GM12878 (cell line): ENCODE data around the gene OR13C2. TPM values are rescaled to one million over a fixed set of nuclear protein-coding genes. Genes with fewer than 3 reads are reported as not detected.

Experiments
- ATAC-seq: fragments of 200-7000 bp; cut with Tn5 transposase; 3 replicates; pipeline ENCODE4 v1.9.1; 2020; ENCODE audit warnings: mild to moderate bottlenecking, moderate library complexity
- BruUV-seq: library from RNA; stranded (reverse); fragments of 400-500 nt; replicated peaks from 2 replicates; lab custom pipeline; 2021; lab: Mats Ljungman, UMichigan
- CTCF ChIA-PET: fragments of 300-600 bp; sonication (Branson Sonifier 250); formaldehyde crosslinking; extraction: SDS; loops from one replicate; lab custom pipeline; 2021; ENCODE audit warnings: inconsistent platforms; lab: Yijun Ruan, JAX
- POLR2A ChIA-PET: fragments of 350-600 bp; formaldehyde crosslinking; extraction: SDS; loops from one replicate; lab custom pipeline; 2021; ENCODE audit warnings: inconsistent platforms; lab: Charles Lee
- RAD21 ChIA-PET: fragments of 300-600 bp; sonication (Branson Sonifier 250); formaldehyde crosslinking; loops from one replicate; lab custom pipeline; 2023; ENCODE audit warnings: antibody characterized with exemption; ENCODE audit not compliant: unreplicated experiment; lab: Charles Lee
- SMC1A ChIA-PET: fragments of 300-600 bp; sonication (Branson Sonifier 250); formaldehyde crosslinking; loops from one replicate; lab custom pipeline; 2023; ENCODE audit not compliant: unreplicated experiment, uncharacterized antibody; lab: Charles Lee
- DNase-seq: peaks from one replicate; pipeline ENCODE4 v3.0.0-alpha.2; 2011; ENCODE audit warnings: low read depth, low spot score
- FAIRE-seq: peaks from 3 replicates; lab custom pipeline; 2011; peaks lifted over from hg19 to GRCh38; lab: Jason Lieb, UNC
- H2AFZ ChIP-seq: 2 replicates; pipeline ENCODE4 v1.6.0; 2011; ENCODE audit warnings: low read depth, low read length, control low read depth; ENCODE audit not compliant: control insufficient read depth
- H3K27ac ChIP-seq: 2 replicates; pipeline ENCODE4 v1.5.1; 2011; ENCODE audit warnings: control low read depth; ENCODE audit not compliant: control insufficient read depth, insufficient read depth
- H3K27me3 ChIP-seq, 2 experiments: replicated peaks in 1 of 2; 2 replicates each; pipeline versions ENCODE4 v1.6.0 to v1.6.1; 2011; ENCODE audit warnings: low read length in 1 of 2; ENCODE audit not compliant: control insufficient read depth in 2 of 2, insufficient read depth in 2 of 2
- H3K36me3 ChIP-seq, 2 experiments: 2 replicates each; pipeline ENCODE4 v1.5.1; 2011; ENCODE audit warnings: low read length in 1 of 2; ENCODE audit not compliant: control insufficient read depth in 2 of 2, insufficient read depth in 2 of 2
- H3K4me1 ChIP-seq: 2 replicates; pipeline ENCODE4 v1.6.1; 2011; ENCODE audit warnings: mild to moderate bottlenecking, low read length, moderate library complexity, mixed read lengths; ENCODE audit not compliant: control insufficient read depth, insufficient read depth
- H3K4me2 ChIP-seq: 2 replicates; pipeline ENCODE4 v1.6.0; 2011; ENCODE audit warnings: control low read depth; ENCODE audit not compliant: control insufficient read depth, insufficient read depth
- H3K4me3 ChIP-seq: fragments of 200-600 bp; sonication (generic); 2 replicates; pipeline ENCODE4 v1.5.1; 2016
- H3K79me2 ChIP-seq: 2 replicates; pipeline ENCODE4 v1.6.0; 2011; ENCODE audit warnings: low read length; ENCODE audit not compliant: control insufficient read depth, insufficient read depth
- H3K9ac ChIP-seq: 2 replicates; pipeline ENCODE4 v1.8.0; 2011; ENCODE audit warnings: low read length, control low read depth, mixed read lengths; ENCODE audit not compliant: control insufficient read depth, insufficient read depth
- H3K9me3 ChIP-seq: replicated peaks from 3 replicates; pipeline ENCODE4 v1.5.1; 2011; ENCODE audit warnings: mild to moderate bottlenecking, low read length; ENCODE audit not compliant: control insufficient read depth, insufficient read depth
- H4K20me1 ChIP-seq: 2 replicates; pipeline ENCODE4 v1.6.0; 2011; ENCODE audit not compliant: control insufficient read depth, insufficient read depth
- ATF7 ChIP-seq: fragments of 450-650 bp; IDR thresholded peaks from 2 replicates; pipeline ENCODE4 v1.6.1; 2016; ENCODE audit warnings: low read depth, mild to moderate bottlenecking
- CBFB ChIP-seq: IDR thresholded peaks from 2 replicates; pipeline ENCODE4 v1.6.1; 2016; ENCODE audit warnings: antibody characterized with exemption, low read depth
- CBX3 ChIP-seq: fragments of 200-600 bp; sonication (generic); IDR thresholded peaks from 2 replicates; pipeline ENCODE4 v1.6.1; 2016; ENCODE audit warnings: low read depth, borderline replicate concordance
- EGR1 ChIP-seq, 2 experiments: IDR thresholded peaks; 1 replicate in 1 of 2; 2 replicates in 1 of 2; pipeline ENCODE4 v1.6.1; 2011 to 2012; ENCODE audit warnings: low read depth in 2 of 2, low read length in 2 of 2, borderline replicate concordance in 1 of 2, mild to moderate bottlenecking in 1 of 2, moderate library complexity in 1 of 2
- HCFC1 ChIP-seq: fragments of 150-350 bp; IDR thresholded peaks from 2 replicates; pipeline ENCODE4 v1.6.1; 2014; ENCODE audit warnings: low read length
- JUND ChIP-seq: IDR thresholded peaks from 2 replicates; pipeline ENCODE4 v1.6.1; 2012; ENCODE audit warnings: low read depth, mild to moderate bottlenecking, low read length, improper control_type of control experiment, moderate library complexity
- KAT2A ChIP-seq: conservative IDR thresholded peaks from 2 replicates; pipeline ENCODE4 v1.6.1; 2011; ENCODE audit warnings: low read depth, low read length; ENCODE audit not compliant: control insufficient read depth
- MTA2 ChIP-seq: fragments of 450-650 bp; IDR thresholded peaks from 2 replicates; pipeline ENCODE4 v1.6.1; 2016; ENCODE audit warnings: low read depth, mild to moderate bottlenecking, moderate library complexity
- NR2F1 ChIP-seq: fragments of 450-650 bp; conservative IDR thresholded peaks from 2 replicates; pipeline ENCODE4 v1.6.1; 2017; ENCODE audit warnings: mild to moderate bottlenecking
- POLR2A ChIP-seq: IDR thresholded peaks from 2 replicates; pipeline ENCODE4 v1.6.1; 2011; ENCODE audit warnings: low read depth, mild to moderate bottlenecking, low read length
- POU2F2 ChIP-seq: IDR thresholded peaks from 3 replicates; pipeline ENCODE4 v1.6.1; 2011; ENCODE audit warnings: low read depth, mild to moderate bottlenecking, low read length, borderline replicate concordance
- RBBP5 ChIP-seq: fragments of 200-600 bp; sonication (generic); conservative IDR thresholded peaks from 2 replicates; pipeline ENCODE4 v1.6.1; 2016
- TBL1XR1 ChIP-seq: IDR thresholded peaks from 2 replicates; pipeline ENCODE4 v1.6.1; 2012; ENCODE audit warnings: low read depth, low read length, improper control_type of control experiment
- YBX1 ChIP-seq: fragments of 450-650 bp; IDR thresholded peaks from 2 replicates; pipeline ENCODE4 v1.6.1; 2016; ENCODE audit warnings: antibody characterized with exemption
- WGBS: methylation state at CpG from one replicate; pipeline ENCODE4 v1.1.6; 2016; ENCODE audit warnings: low lambda C conversion rate; ENCODE audit not compliant: insufficient replicate concordance, insufficient coverage; ENCODE audit errors: missing lambda C conversion rate; 5-methylcytosine and 5-hydroxymethylcytosine counted together
- in situ Hi-C: fragments of 300-500 bp; cut with MboI; formaldehyde crosslinking; loops from 9 replicates; pipeline ENCODE4 v1.14.3; 2018; ENCODE audit warnings: mixed read lengths
- intact Hi-C: fragments of 100-400 bp; cut with micrococcal nuclease; formaldehyde crosslinking; loops from one replicate; pipeline ENCODE4 v1.14.2; 2022; ENCODE audit not compliant: unreplicated experiment
- polyA plus RNA-seq, 11 experiments: library from polyadenylated mRNA; depleted of rRNA in 4 of 11; unstranded in 6 of 11; stranded (reverse) in 5 of 11; fragments of >200 nt; fragmentation: Nextera tagmentation in 4 of 11; fragmentation: Illumina TruSeq in 1 of 11; extraction: Ambion mirVana in 4 of 11; extraction: Trizol in 1 of 11; gene quantifications; 1 replicate in 1 of 11; 2 replicates in 10 of 11; pipeline versions ENCODE4 v1.2.1 to v1.2.3, GENCODE V29; 2011 to 2016; ENCODE audit warnings: inconsistent platforms in 2 of 11, missing spikeins in 2 of 11, low read depth in 1 of 11
- total RNA-seq, 4 experiments: library from RNA; depleted of rRNA in 3 of 4; stranded (reverse); fragments of >200 nt in 3 of 4; fragmentation: Illumina TruSeq in 1 of 4; extraction: Trizol in 1 of 4; gene quantifications; 2 replicates each; pipeline versions ENCODE4 v1.2.1 to v1.2.3, GENCODE V29; 2013 to 2021
- TF ChIP-seq, protein P1 (sequence below): IDR thresholded peaks from 2 replicates; pipeline ENCODE4 v1.6.1; 2011; ENCODE audit warnings: borderline replicate concordance, low read depth, mild to moderate bottlenecking, moderate library complexity, mixed read lengths, low read length; ENCODE audit not compliant: insufficient read depth; ENCODE audit errors: extremely low read length
- TF ChIP-seq, protein P2 (sequence below): fragments of 450-650 bp; conservative IDR thresholded peaks from 2 replicates; pipeline ENCODE4 v1.6.1; 2017; ENCODE audit warnings: mild to moderate bottlenecking, moderate library complexity

Gene OR13C2
- total and polyA plus RNA-seq, 10 of the 15 experiments (the other 5 are each of a cell fraction or from before 2014, with no cell fraction given) = 0.11 TPM; not detected in 9

GRCh38 chr9:104606152-104606551, 725 bp upstream of the OR13C2 start:
- ChIA-PET CTCF (interaction anchor here (0.9 kb wide), 1 partner anchor 508 kb away, joined by 3 read pairs; no protein-coding TSS in a partner anchor), SMC1A (interaction anchor here (1.2 kb wide), 1 partner anchor 52 kb away, joined by 4 read pairs; no protein-coding TSS in a partner anchor), POLR2A (no interaction called here), RAD21 (interaction anchor here (0.5 to 0.9 kb wide), 2 partner anchors 61 to 510 kb away, joined by 3 read pairs; no protein-coding TSS in a partner anchor)
- H4K20me1 ChIP-seq = no peaks in the 10 kb centered on the region
- in situ Hi-C loops = no loop called here
- H3K9ac ChIP-seq = no peak overlapping the region
- H3K4me2 ChIP-seq = no peak overlapping the region
- intact Hi-C loops = loop anchor here (5.0 kb wide), 2 partner anchors 76 to 141 kb away; partner anchors contain the start of gene NIPSNAP3A
- no peak overlapping the region for H3K4me3 ChIP-seq
- no peak for FAIRE-seq
- ATAC-seq = peak; percentile 45
- no TSS peak for BruUV-seq
- no peak overlapping the region for H3K27ac ChIP-seq
- H3K27me3 ChIP-seq = no peaks in the 10 kb centered on the region
- no peaks in the 10 kb centered on the region for H3K79me2 ChIP-seq
- WGBS = 23% methylated on average over 2 of the region's 2 CpGs
- TF ChIP-seq TBL1XR1 = no peak
- peak; percentile 52; the same call in 1 of the 2 replicates for TF ChIP-seq MTA2
- TF ChIP-seq ATF7 = peak; percentile 72; the same call in 1 of the 2 replicates
- no peaks in the 10 kb centered on the region for H3K4me1 ChIP-seq
- H2AFZ ChIP-seq = no peak overlapping the region
- DNase-seq = no peak
- no peaks in the 10 kb centered on the region for H3K9me3 ChIP-seq
- no peaks in the 10 kb centered on the region for H3K36me3 ChIP-seq

- Histone ChIP-seq H3K4me2 (no peak overlapping the region), H3K4me1 (no peaks in the 10 kb centered on the region), H3K27me3 (no peaks in the 10 kb centered on the region), H2AFZ (no peak overlapping the region), H3K9me3 (no peaks in the 10 kb centered on the region), H3K4me3 (no peak overlapping the region), H3K9ac (no peak overlapping the region), H3K36me3 (no peaks in the 10 kb centered on the region), H4K20me1 (no peaks in the 10 kb centered on the region), H3K27ac (no peak overlapping the region), H3K79me2 (no peaks in the 10 kb centered on the region)
- CTCF ChIA-PET = no interaction called here
- intact Hi-C loops (loop anchor here (5.0 kb wide), 2 partner anchors 78 to 142 kb away; partner anchors contain the start of gene NIPSNAP3A), in situ Hi-C loops (no loop called here)
- POLR2A ChIA-PET = no interaction called here
- peak; percentile 79 for ATAC-seq
- no peak for DNase-seq
- SMC1A ChIA-PET = interaction anchor here (1.0 kb wide), 1 partner anchor 10 kb away, joined by 3 read pairs; no protein-coding TSS in a partner anchor
- no TSS peak for BruUV-seq
- RAD21 ChIA-PET = no interaction called here
- no peak for FAIRE-seq
- WGBS = 27% methylated on average over 3 of the region's 3 CpGs
- no peak for TF ChIP-seq CBX3
- no peak for TF ChIP-seq RBBP5
- no peak for TF ChIP-seq HCFC1
- no peak for TF ChIP-seq POLR2A
- TF ChIP-seq, protein P1, sequence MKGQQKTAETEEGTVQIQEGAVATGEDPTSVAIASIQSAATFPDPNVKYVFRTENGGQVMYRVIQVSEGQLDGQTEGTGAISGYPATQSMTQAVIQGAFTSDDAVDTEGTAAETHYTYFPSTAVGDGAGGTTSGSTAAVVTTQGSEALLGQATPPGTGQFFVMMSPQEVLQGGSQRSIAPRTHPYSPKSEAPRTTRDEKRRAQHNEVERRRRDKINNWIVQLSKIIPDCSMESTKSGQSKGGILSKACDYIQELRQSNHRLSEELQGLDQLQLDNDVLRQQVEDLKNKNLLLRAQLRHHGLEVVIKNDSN = no peak
- TF ChIP-seq, protein P2, sequence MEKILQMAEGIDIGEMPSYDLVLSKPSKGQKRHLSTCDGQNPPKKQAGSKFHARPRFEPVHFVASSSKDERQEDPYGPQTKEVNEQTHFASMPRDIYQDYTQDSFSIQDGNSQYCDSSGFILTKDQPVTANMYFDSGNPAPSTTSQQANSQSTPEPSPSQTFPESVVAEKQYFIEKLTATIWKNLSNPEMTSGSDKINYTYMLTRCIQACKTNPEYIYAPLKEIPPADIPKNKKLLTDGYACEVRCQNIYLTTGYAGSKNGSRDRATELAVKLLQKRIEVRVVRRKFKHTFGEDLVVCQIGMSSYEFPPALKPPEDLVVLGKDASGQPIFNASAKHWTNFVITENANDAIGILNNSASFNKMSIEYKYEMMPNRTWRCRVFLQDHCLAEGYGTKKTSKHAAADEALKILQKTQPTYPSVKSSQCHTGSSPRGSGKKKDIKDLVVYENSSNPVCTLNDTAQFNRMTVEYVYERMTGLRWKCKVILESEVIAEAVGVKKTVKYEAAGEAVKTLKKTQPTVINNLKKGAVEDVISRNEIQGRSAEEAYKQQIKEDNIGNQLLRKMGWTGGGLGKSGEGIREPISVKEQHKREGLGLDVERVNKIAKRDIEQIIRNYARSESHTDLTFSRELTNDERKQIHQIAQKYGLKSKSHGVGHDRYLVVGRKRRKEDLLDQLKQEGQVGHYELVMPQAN = no peak
- no peak for TF ChIP-seq KAT2A
- TF ChIP-seq CBFB = no peak
- no peak for TF ChIP-seq POU2F2
- no peak for TF ChIP-seq YBX1
- TF ChIP-seq JUND = no peak
- peak; percentile 59; the same call in 1 of the 2 replicates for TF ChIP-seq NR2F1
- TF ChIP-seq EGR1 (IDR thresholded peaks at IDR 0.05; ENCODE audit: borderline replicate concordance in 1 of 2, low read depth in 2 of 2, low read length in 2 of 2) = no peak
These were observed 626 bp downstream of the OR13C2 start for GRCh38 chr9:104604801-104605200.
